ENCODE data around the gene TFB2M.

DNA sequence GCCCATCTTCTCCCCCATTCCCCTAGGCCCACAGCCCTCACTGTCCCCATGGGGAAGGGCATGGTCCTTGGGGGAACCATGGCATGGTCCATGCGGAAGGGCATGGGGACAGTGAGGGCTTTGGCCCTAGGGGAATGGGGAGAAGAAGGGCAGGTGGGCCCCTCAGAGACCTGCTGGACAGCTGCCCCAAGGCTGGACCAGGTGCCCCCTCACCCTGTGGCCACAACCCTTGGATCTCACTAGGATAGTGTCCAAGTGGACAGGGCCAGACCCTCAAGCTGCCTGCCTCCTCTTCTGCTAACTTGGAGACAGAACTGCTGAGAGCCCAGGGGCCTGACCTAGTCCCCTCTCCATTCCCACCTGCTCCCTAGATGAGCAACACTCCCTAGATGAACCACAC, 46.5 kb downstream of the TFB2M start:
- TF ChIP-seq EZH2 (IDR thresholded peaks at IDR 0.05; ENCODE audit: low read length), result no peak
- TF ChIP-seq, protein P1, sequence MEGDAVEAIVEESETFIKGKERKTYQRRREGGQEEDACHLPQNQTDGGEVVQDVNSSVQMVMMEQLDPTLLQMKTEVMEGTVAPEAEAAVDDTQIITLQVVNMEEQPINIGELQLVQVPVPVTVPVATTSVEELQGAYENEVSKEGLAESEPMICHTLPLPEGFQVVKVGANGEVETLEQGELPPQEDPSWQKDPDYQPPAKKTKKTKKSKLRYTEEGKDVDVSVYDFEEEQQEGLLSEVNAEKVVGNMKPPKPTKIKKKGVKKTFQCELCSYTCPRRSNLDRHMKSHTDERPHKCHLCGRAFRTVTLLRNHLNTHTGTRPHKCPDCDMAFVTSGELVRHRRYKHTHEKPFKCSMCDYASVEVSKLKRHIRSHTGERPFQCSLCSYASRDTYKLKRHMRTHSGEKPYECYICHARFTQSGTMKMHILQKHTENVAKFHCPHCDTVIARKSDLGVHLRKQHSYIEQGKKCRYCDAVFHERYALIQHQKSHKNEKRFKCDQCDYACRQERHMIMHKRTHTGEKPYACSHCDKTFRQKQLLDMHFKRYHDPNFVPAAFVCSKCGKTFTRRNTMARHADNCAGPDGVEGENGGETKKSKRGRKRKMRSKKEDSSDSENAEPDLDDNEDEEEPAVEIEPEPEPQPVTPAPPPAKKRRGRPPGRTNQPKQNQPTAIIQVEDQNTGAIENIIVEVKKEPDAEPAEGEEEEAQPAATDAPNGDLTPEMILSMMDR (optimal IDR thresholded peaks at IDR 0.05 in 1 of 3, IDR thresholded peaks at IDR 0.05 in 1 of 3, conservative IDR thresholded peaks at IDR 0.05 in 1 of 3; ENCODE audit: extremely low read depth in 1 of 3, insufficient read depth in 2 of 3, low read length in 3 of 3), result no peak
